Lung (tissue), 12 donors: ENCODE data around the gene SLC35F3. TPM values are rescaled to one million over a fixed set of nuclear protein-coding genes. Genes with fewer than 3 reads are reported as not detected.

ENCODE experiments used
- ATAC-seq: fragments of 200-7000 bp; cut with Tn5 transposase; one replicate; pipeline ENCODE4 v1.9.1; 2020; ENCODE audit warnings: moderate number of reproducible peaks; ENCODE audit not compliant: insufficient read depth, low FRiP score
- DNase-seq, 3 donors: peaks; one replicate each; pipeline ENCODE4 v3.0.0-alpha.2; 2013 to 2017
- H3K27ac ChIP-seq, 2 donors: one replicate each; pipeline ENCODE4 v1.5.1; 2013; ENCODE audit warnings: mild to moderate bottlenecking in 2 of 2, moderate library complexity in 2 of 2, control low read depth in 1 of 2, inconsistent platforms in 1 of 2, low read depth in 1 of 2, low read length in 1 of 2
- H3K27me3 ChIP-seq, 3 donors: one replicate each; pipeline ENCODE4 v1.5.1; 2013; ENCODE audit warnings: low read length in 2 of 3; ENCODE audit not compliant: control insufficient read depth in 3 of 3, insufficient read depth in 3 of 3
- H3K36me3 ChIP-seq, 4 donors: one replicate each; pipeline ENCODE4 v1.5.1; 2013; ENCODE audit warnings: low read length in 4 of 4, mild to moderate bottlenecking in 1 of 4, moderate library complexity in 1 of 4; ENCODE audit not compliant: control insufficient read depth in 4 of 4, insufficient read depth in 4 of 4
- H3K4me1 ChIP-seq, 5 donors: one replicate each; pipeline ENCODE4 v1.5.1; 2013; ENCODE audit warnings: low read length in 5 of 5, mild to moderate bottlenecking in 2 of 5, moderate library complexity in 1 of 5; ENCODE audit not compliant: control insufficient read depth in 5 of 5, insufficient read depth in 5 of 5
- H3K4me3 ChIP-seq: one replicate; pipeline ENCODE4 v1.5.1; 2013; ENCODE audit warnings: mild to moderate bottlenecking, control low read depth, moderate library complexity
- H3K9ac ChIP-seq, 2 donors: one replicate each; pipeline ENCODE4 v1.5.1; 2013; ENCODE audit warnings: low read length in 2 of 2, control low read depth in 1 of 2; ENCODE audit not compliant: insufficient read depth in 1 of 2
- H3K9me3 ChIP-seq, 4 donors: one replicate each; pipeline ENCODE4 v1.5.1; 2013; ENCODE audit warnings: low read length in 3 of 4, mild to moderate bottlenecking in 1 of 4, moderate library complexity in 1 of 4; ENCODE audit not compliant: control insufficient read depth in 4 of 4, insufficient read depth in 3 of 4
- CTCF ChIP-seq: IDR thresholded peaks from 2 replicates; pipeline ENCODE4 v1.5.1; 2012; ENCODE audit warnings: mild to moderate bottlenecking; ENCODE audit errors: control extremely low read depth, extremely low read depth
- WGBS, 2 donors: extraction: QIAGEN DNeasy Blood & Tissue Kit; methylation state at CpG; one replicate each; pipeline ENCODE4 v1.1.7; 2013; 5-methylcytosine and 5-hydroxymethylcytosine counted together
- polyA plus RNA-seq, 2 donors: library from polyadenylated mRNA; stranded (reverse); fragments of 200-250 nt; gene quantifications; one replicate each; pipeline ENCODE4 v1.2.1, GENCODE V29; 2013
- total RNA-seq, 2 donors: library from RNA; depleted of rRNA in 1 of 2; stranded (reverse); fragments of >200 nt in 1 of 2; gene quantifications; one replicate each; pipeline ENCODE4 v1.2.1, GENCODE V29; 2014 to 2021
- donor health status: control.
- donor health status: control.
- donor health status: Bipolar disorder and iron deficiency.
- donor health status: healthy.
- donor health status: DM: yes; HTN: yes; CAD: no.

SLC35F3 gene
- total and polyA plus RNA-seq, 4 donors, result 0.09 to 1.4 (median 0.48) TPM

GRCh38 chr1:234289538-234290305 lies 385.2 kb downstream of the SLC35F3 start:
- H3K27me3 ChIP-seq, result no peaks in the 10 kb centered on the region
- no peak for DNase-seq
- H3K27ac ChIP-seq, result no peak overlapping the region
- no peak for ATAC-seq
- H3K4me3 ChIP-seq, result no peak overlapping the region
- no peak for TF ChIP-seq CTCF
- no peaks in the 10 kb centered on the region for H3K36me3 ChIP-seq
- no peak overlapping the region for H3K9ac ChIP-seq
- H3K4me1 ChIP-seq, result no peaks in the 10 kb centered on the region
- H3K9me3 ChIP-seq, result peaks cover 0 to 3% (median 1%) of the 10 kb centered on the region in 4 donors
- 74 to 76% methylated on average over 2 of the region's 2 CpGs for WGBS, 2 donors

- Histone ChIP-seq H3K27me3 (peaks cover 0 to 2% (median 0%) of the 10 kb centered on the region in 3 donors), H3K27ac (no peak overlapping the region), H3K4me1 (no peaks in the 10 kb centered on the region), H3K9ac (no peak overlapping the region), H3K9me3 (peaks cover 0 to 3% (median 1%) of the 10 kb centered on the region in 4 donors), H3K36me3 (no peaks in the 10 kb centered on the region), H3K4me3 (no peak overlapping the region)
- no peak for DNase-seq
- no peak for ATAC-seq
- TF ChIP-seq CTCF, result no peak
- 97 to 99% methylated on average over 4 of the region's 4 CpGs for WGBS, 2 donors
Measured at GRCh38 chr1:234292011-234292410, 387.5 kb downstream of the SLC35F3 start.

GRCh38 chr1:234292548-234292947 lies 388.1 kb downstream of the SLC35F3 start:
- 93 to 95% methylated on average over 2 of the region's 2 CpGs for WGBS, 2 donors
- DNase-seq, result no peak
- no peaks in the 10 kb centered on the region for H3K4me1 ChIP-seq
- peaks cover 0 to 3% (median 1%) of the 10 kb centered on the region in 4 donors for H3K9me3 ChIP-seq
- H3K9ac ChIP-seq, result no peak overlapping the region
- TF ChIP-seq CTCF, result no peak
- ATAC-seq, result no peak
- peaks cover 0 to 2% (median 0%) of the 10 kb centered on the region in 3 donors for H3K27me3 ChIP-seq
- H3K36me3 ChIP-seq, result no peaks in the 10 kb centered on the region
- H3K27ac ChIP-seq, result no peak overlapping the region
- H3K4me3 ChIP-seq, result no peak overlapping the region
